ENCODE measurements around the gene APLF.

APLF gene

DNA sequence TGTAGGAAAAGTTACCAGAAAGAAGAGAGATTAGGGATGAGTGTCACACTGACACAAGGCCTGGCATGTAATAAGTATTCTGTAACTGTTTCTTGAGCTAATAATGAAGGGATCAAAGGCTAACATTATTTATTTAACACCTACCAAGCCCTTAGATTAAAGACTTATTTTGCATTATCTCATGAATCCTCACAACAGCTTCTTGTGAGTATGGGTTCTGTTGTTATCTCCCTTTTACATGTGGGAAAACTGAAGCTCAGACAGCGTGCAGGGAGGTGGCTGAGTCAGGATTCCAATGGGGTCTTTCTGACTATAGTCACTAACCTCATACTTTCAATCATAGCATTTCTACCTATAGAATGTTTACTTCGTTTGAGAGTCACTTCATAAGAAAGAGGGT is 97.0 kb downstream of the APLF start:
- Histone ChIP-seq H3K4me1 (ENCODE audit: insufficient read depth, low read length, severe bottlenecking) (no peaks in the 10 kb centered on the region), H3K36me3 (ENCODE audit: insufficient read depth, low read length) (no peaks in the 10 kb centered on the region), H3K4me2 (ENCODE audit: low read length) (no peak overlapping the region), H3K27ac (ENCODE audit: low read depth, low read length, poor library complexity, severe bottlenecking) (no peak overlapping the region), H3K9me2 (ENCODE audit: low read depth, low read length) (no peaks in the 10 kb centered on the region), H3K79me2 (ENCODE audit: insufficient read depth, low read length) (no peaks in the 10 kb centered on the region), H3K9me3 (ENCODE audit: low read length) (no peaks in the 10 kb centered on the region), H3K27me3 (ENCODE audit: insufficient read depth, low read length) (no peaks in the 10 kb centered on the region), H3K4me3 (ENCODE audit: low read depth, low read length, poor library complexity, severe bottlenecking) (no peak overlapping the region), H4K20me1 (ENCODE audit: insufficient read depth, low read length) (no peaks in the 10 kb centered on the region), H3F3A (ENCODE audit: insufficient read depth, low read length) (no peaks in the 10 kb centered on the region), H3K9ac (ENCODE audit: low read length) (no peak overlapping the region), H2AFZ (ENCODE audit: low read length) (no peak overlapping the region)
- no peak for TF ChIP-seq EZH2 (IDR thresholded peaks at IDR 0.05; ENCODE audit: borderline replicate concordance, low read length)
- TF ChIP-seq, protein P1, sequence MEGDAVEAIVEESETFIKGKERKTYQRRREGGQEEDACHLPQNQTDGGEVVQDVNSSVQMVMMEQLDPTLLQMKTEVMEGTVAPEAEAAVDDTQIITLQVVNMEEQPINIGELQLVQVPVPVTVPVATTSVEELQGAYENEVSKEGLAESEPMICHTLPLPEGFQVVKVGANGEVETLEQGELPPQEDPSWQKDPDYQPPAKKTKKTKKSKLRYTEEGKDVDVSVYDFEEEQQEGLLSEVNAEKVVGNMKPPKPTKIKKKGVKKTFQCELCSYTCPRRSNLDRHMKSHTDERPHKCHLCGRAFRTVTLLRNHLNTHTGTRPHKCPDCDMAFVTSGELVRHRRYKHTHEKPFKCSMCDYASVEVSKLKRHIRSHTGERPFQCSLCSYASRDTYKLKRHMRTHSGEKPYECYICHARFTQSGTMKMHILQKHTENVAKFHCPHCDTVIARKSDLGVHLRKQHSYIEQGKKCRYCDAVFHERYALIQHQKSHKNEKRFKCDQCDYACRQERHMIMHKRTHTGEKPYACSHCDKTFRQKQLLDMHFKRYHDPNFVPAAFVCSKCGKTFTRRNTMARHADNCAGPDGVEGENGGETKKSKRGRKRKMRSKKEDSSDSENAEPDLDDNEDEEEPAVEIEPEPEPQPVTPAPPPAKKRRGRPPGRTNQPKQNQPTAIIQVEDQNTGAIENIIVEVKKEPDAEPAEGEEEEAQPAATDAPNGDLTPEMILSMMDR (IDR thresholded peaks at IDR 0.05; ENCODE audit: low read length) = no peak

DNA sequence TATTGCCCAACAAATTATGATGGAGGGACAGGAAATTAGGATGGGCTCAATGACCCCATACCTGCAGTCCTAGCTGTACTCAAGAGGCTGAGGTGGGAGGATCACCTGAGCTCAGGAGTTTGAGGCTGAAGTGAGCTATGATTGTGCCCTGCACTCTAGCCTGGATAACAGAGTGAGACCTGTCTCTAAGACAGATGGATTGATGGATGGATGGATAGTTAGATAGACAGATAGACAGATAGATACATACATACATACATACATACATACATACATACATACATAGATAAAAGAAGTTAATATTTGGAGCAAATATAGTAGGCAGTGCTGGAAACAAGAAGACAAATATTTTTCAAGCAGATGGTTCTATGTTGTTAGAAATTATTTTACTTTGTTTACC is 97.9 kb downstream of the APLF start:
- Histone ChIP-seq H3K27ac (ENCODE audit: low read depth, low read length, poor library complexity, severe bottlenecking) (no peak overlapping the region), H3K9me3 (ENCODE audit: low read length) (no peaks in the 10 kb centered on the region), H4K20me1 (ENCODE audit: insufficient read depth, low read length) (no peaks in the 10 kb centered on the region), H3K36me3 (ENCODE audit: insufficient read depth, low read length) (no peaks in the 10 kb centered on the region), H3K4me2 (ENCODE audit: low read length) (no peak overlapping the region), H3K4me3 (ENCODE audit: low read depth, low read length, poor library complexity, severe bottlenecking) (no peak overlapping the region), H3K27me3 (ENCODE audit: insufficient read depth, low read length) (no peaks in the 10 kb centered on the region), H3K9ac (ENCODE audit: low read length) (no peak overlapping the region), H3K9me2 (ENCODE audit: low read depth, low read length) (no peaks in the 10 kb centered on the region), H3K79me2 (ENCODE audit: insufficient read depth, low read length) (no peaks in the 10 kb centered on the region), H2AFZ (ENCODE audit: low read length) (no peak overlapping the region), H3F3A (ENCODE audit: insufficient read depth, low read length) (no peaks in the 10 kb centered on the region), H3K4me1 (ENCODE audit: insufficient read depth, low read length, severe bottlenecking) (no peaks in the 10 kb centered on the region)
- TF ChIP-seq, protein P1 (IDR thresholded peaks at IDR 0.05; ENCODE audit: low read length) = no peak
- no peak for TF ChIP-seq EZH2 (IDR thresholded peaks at IDR 0.05; ENCODE audit: borderline replicate concordance, low read length)

DNA sequence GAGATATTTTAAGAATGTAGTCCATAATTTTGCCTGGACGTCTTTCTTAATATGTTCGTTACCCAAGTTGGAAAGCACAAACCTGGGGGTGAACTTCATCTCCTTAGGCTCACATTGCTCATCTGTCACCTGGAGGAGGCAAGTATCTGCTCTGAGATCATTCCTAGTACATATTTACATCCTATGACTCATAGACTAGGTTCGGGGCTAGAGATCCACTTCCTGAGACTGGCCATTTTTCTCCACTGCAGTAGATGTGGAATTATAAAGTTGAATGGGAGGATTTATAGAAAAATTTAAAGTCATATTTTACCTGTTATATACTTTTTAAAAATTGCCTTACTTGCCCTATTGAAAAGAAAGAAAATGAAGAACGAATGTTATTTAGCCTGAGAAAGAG is 98.5 kb downstream of the APLF start:
- TF ChIP-seq, protein P1 (IDR thresholded peaks at IDR 0.05; ENCODE audit: low read length) = no peak
- TF ChIP-seq EZH2 (IDR thresholded peaks at IDR 0.05; ENCODE audit: borderline replicate concordance, low read length) = no peak
- no peaks in the 10 kb centered on the region for H3K27me3 ChIP-seq (ENCODE audit: insufficient read depth, low read length)

More for the DNA sequence above, 98.5 kb downstream of the APLF start:
- no peaks in the 10 kb centered on the region for H3K79me2 ChIP-seq (ENCODE audit: insufficient read depth, low read length)
- H3K9me3 ChIP-seq (ENCODE audit: low read length) = no peaks in the 10 kb centered on the region
- H3K27ac ChIP-seq (ENCODE audit: low read depth, low read length, poor library complexity, severe bottlenecking) = no peak overlapping the region
- no peaks in the 10 kb centered on the region for H3K4me1 ChIP-seq (ENCODE audit: insufficient read depth, low read length, severe bottlenecking)
- no peaks in the 10 kb centered on the region for H3K9me2 ChIP-seq (ENCODE audit: low read depth, low read length)
- H3F3A ChIP-seq (ENCODE audit: insufficient read depth, low read length) = no peaks in the 10 kb centered on the region
- H3K36me3 ChIP-seq (ENCODE audit: insufficient read depth, low read length) = no peaks in the 10 kb centered on the region
- no peaks in the 10 kb centered on the region for H4K20me1 ChIP-seq (ENCODE audit: insufficient read depth, low read length)
- H3K4me2 ChIP-seq (ENCODE audit: low read length) = no peak overlapping the region
- H3K9ac ChIP-seq (ENCODE audit: low read length) = no peak overlapping the region
- no peak overlapping the region for H3K4me3 ChIP-seq (ENCODE audit: low read depth, low read length, poor library complexity, severe bottlenecking)
- H2AFZ ChIP-seq (ENCODE audit: low read length) = no peak overlapping the region
